ENCODE results near the gene JDP2. TPM values are rescaled to one million over a fixed set of nuclear protein-coding genes. Genes with fewer than 3 reads are reported as not detected.

The JDP2 gene
- total and polyA plus RNA-seq, 9 donors, result 45.0 to 63.2 (median 56.7) TPM

GRCh38 chr14:75504411-75504810, 76.6 kb downstream of the JDP2 start:
- no CpG with 5 or more reads among the region's 1 CpG for WGBS (ENCODE audit: insufficient coverage)
- no peaks in the 10 kb centered on the region for H3K27me3 ChIP-seq (ENCODE audit: control insufficient read depth, insufficient read depth, low read length)
- H3K27ac ChIP-seq (ENCODE audit: low read length), result no peak overlapping the region
- H3K9me3 ChIP-seq (replicated peaks; ENCODE audit: control insufficient read depth, low read depth, low read length), result no peaks in the 10 kb centered on the region
- DNase-seq, result no peak
- no peak overlapping the region for H3K4me3 ChIP-seq (ENCODE audit: low read length)
- no peaks in the 10 kb centered on the region for H3K36me3 ChIP-seq (ENCODE audit: control insufficient read depth, insufficient read depth, low read length)
- no peaks in the 10 kb centered on the region for H3K4me1 ChIP-seq (ENCODE audit: control insufficient read depth, insufficient read depth, low read length)

- no CpG with 5 or more reads among the region's 1 CpG for WGBS (ENCODE audit: insufficient coverage)
- Histone ChIP-seq H3K36me3 (ENCODE audit: control insufficient read depth, insufficient read depth, low read length) (no peaks in the 10 kb centered on the region), H3K4me3 (ENCODE audit: low read length) (no peak overlapping the region), H3K9me3 (replicated peaks; ENCODE audit: control insufficient read depth, low read depth, low read length) (peaks cover 2% of the 10 kb centered on the region), H3K27me3 (ENCODE audit: control insufficient read depth, insufficient read depth, low read length) (no peaks in the 10 kb centered on the region), H3K27ac (ENCODE audit: low read length) (no peak overlapping the region), H3K4me1 (ENCODE audit: control insufficient read depth, insufficient read depth, low read length) (no peaks in the 10 kb centered on the region)
- DNase-seq, result no peak
These were observed 79.1 kb downstream of the JDP2 start for GRCh38 chr14:75506930-75507329.

GRCh38 chr14:75510547-75510946, 82.7 kb downstream of the JDP2 start:
- no peak overlapping the region for H3K4me3 ChIP-seq (ENCODE audit: low read length)
- H3K27me3 ChIP-seq (ENCODE audit: control insufficient read depth, insufficient read depth, low read length), result peaks cover 7% of the 10 kb centered on the region
- H3K9me3 ChIP-seq (replicated peaks; ENCODE audit: control insufficient read depth, low read depth, low read length), result peaks cover 2% of the 10 kb centered on the region
- no peak for DNase-seq
- no peaks in the 10 kb centered on the region for H3K36me3 ChIP-seq (ENCODE audit: control insufficient read depth, insufficient read depth, low read length)
- no peak overlapping the region for H3K27ac ChIP-seq (ENCODE audit: low read length)
- WGBS (ENCODE audit: insufficient coverage), result no CpG with 5 or more reads among the region's 1 CpG
- H3K4me1 ChIP-seq (ENCODE audit: control insufficient read depth, insufficient read depth, low read length), result peaks cover 4% of the 10 kb centered on the region

GRCh38 chr14:75511201-75511600, 83.4 kb downstream of the JDP2 start:
- no peak for DNase-seq
- peaks cover 9% of the 10 kb centered on the region for H3K4me1 ChIP-seq (ENCODE audit: control insufficient read depth, insufficient read depth, low read length)
- H3K27ac ChIP-seq (ENCODE audit: low read length), result no peak overlapping the region
- no peaks in the 10 kb centered on the region for H3K36me3 ChIP-seq (ENCODE audit: control insufficient read depth, insufficient read depth, low read length)
- H3K4me3 ChIP-seq (ENCODE audit: low read length), result no peak overlapping the region
- H3K27me3 ChIP-seq (ENCODE audit: control insufficient read depth, insufficient read depth, low read length), result peaks cover 11% of the 10 kb centered on the region
- peaks cover 2% of the 10 kb centered on the region for H3K9me3 ChIP-seq (replicated peaks; ENCODE audit: control insufficient read depth, low read depth, low read length)

- no peak overlapping the region for H3K27ac ChIP-seq (ENCODE audit: low read length)
- WGBS (ENCODE audit: insufficient coverage), result 87% methylated on average over 6 of the region's 12 CpGs
These were observed 86.3 kb downstream of the JDP2 start for GRCh38 chr14:75513911-75514672.

GRCh38 chr14:75514673-75515628, 87.1 kb downstream of the JDP2 start:
- H3K4me3 ChIP-seq (ENCODE audit: low read length), result peak overlapping the region; percentile 37
- H3K36me3 ChIP-seq (ENCODE audit: control insufficient read depth, insufficient read depth, low read length), result no peaks in the 10 kb centered on the region
- H3K4me1 ChIP-seq (ENCODE audit: control insufficient read depth, insufficient read depth, low read length), result peaks cover 9% of the 10 kb centered on the region
- DNase-seq, result peak; percentile 29
- H3K27ac ChIP-seq (ENCODE audit: low read length), result no peak overlapping the region
- WGBS (ENCODE audit: insufficient coverage), result 44% methylated on average over 19 of the region's 29 CpGs
- peaks cover 2% of the 10 kb centered on the region for H3K9me3 ChIP-seq (replicated peaks; ENCODE audit: control insufficient read depth, low read depth, low read length)
- peaks cover 14% of the 10 kb centered on the region for H3K27me3 ChIP-seq (ENCODE audit: control insufficient read depth, insufficient read depth, low read length)

More at GRCh38 chr14:75513911-75514672, 86.3 kb downstream of the JDP2 start:
- Histone ChIP-seq H3K9me3 (replicated peaks; ENCODE audit: control insufficient read depth, low read depth, low read length) (peaks cover 2% of the 10 kb centered on the region), H3K36me3 (ENCODE audit: control insufficient read depth, insufficient read depth, low read length) (no peaks in the 10 kb centered on the region), H3K4me3 (ENCODE audit: low read length) (no peak overlapping the region), H3K4me1 (ENCODE audit: control insufficient read depth, insufficient read depth, low read length) (peaks cover 9% of the 10 kb centered on the region), H3K27me3 (ENCODE audit: control insufficient read depth, insufficient read depth, low read length) (peaks cover 14% of the 10 kb centered on the region)
- DNase-seq, result no peak

GRCh38 chr14:75515629-75515996, 87.8 kb downstream of the JDP2 start:
- peaks cover 17% of the 10 kb centered on the region for H3K27me3 ChIP-seq (ENCODE audit: control insufficient read depth, insufficient read depth, low read length)
- 3% methylated on average over 6 of the region's 7 CpGs for WGBS (ENCODE audit: insufficient coverage)
- H3K4me1 ChIP-seq (ENCODE audit: control insufficient read depth, insufficient read depth, low read length), result peaks cover 9% of the 10 kb centered on the region
- H3K9me3 ChIP-seq (replicated peaks; ENCODE audit: control insufficient read depth, low read depth, low read length), result peaks cover 2% of the 10 kb centered on the region
- peak; percentile 36 for DNase-seq
- H3K36me3 ChIP-seq (ENCODE audit: control insufficient read depth, insufficient read depth, low read length), result no peaks in the 10 kb centered on the region
- peak overlapping the region; percentile 37 for H3K4me3 ChIP-seq (ENCODE audit: low read length)
- H3K27ac ChIP-seq (ENCODE audit: low read length), result no peak overlapping the region

- Histone ChIP-seq H3K4me1 (ENCODE audit: control insufficient read depth, insufficient read depth, low read length) (peaks cover 14% of the 10 kb centered on the region), H3K36me3 (ENCODE audit: control insufficient read depth, insufficient read depth, low read length) (no peaks in the 10 kb centered on the region), H3K4me3 (ENCODE audit: low read length) (no peak overlapping the region), H3K9me3 (replicated peaks; ENCODE audit: control insufficient read depth, low read depth, low read length) (no peaks in the 10 kb centered on the region), H3K27ac (ENCODE audit: low read length) (no peak overlapping the region), H3K27me3 (ENCODE audit: control insufficient read depth, insufficient read depth, low read length) (peaks cover 31% of the 10 kb centered on the region)
- no peak for DNase-seq
- WGBS (ENCODE audit: insufficient coverage), result no CpG with 5 or more reads among the region's 4 CpGs
These were observed 90.8 kb downstream of the JDP2 start for GRCh38 chr14:75518625-75519024.

- H3K4me3 ChIP-seq (ENCODE audit: low read length), result no peak overlapping the region
- H3K27me3 ChIP-seq (ENCODE audit: control insufficient read depth, insufficient read depth, low read length), result peaks cover 30% of the 10 kb centered on the region
- H3K27ac ChIP-seq (ENCODE audit: low read length), result no peak overlapping the region
- DNase-seq, result no peak
- H3K4me1 ChIP-seq (ENCODE audit: control insufficient read depth, insufficient read depth, low read length), result peaks cover 14% of the 10 kb centered on the region
- WGBS (ENCODE audit: insufficient coverage), result no CpG with 5 or more reads among the region's 4 CpGs
- no peaks in the 10 kb centered on the region for H3K36me3 ChIP-seq (ENCODE audit: control insufficient read depth, insufficient read depth, low read length)
- no peaks in the 10 kb centered on the region for H3K9me3 ChIP-seq (replicated peaks; ENCODE audit: control insufficient read depth, low read depth, low read length)
These were observed 91.6 kb downstream of the JDP2 start for GRCh38 chr14:75519394-75519793.

All from muscle of leg (tissue), 11 donors.